GM10266 (cell line): ENCODE data around the gene ZCCHC14.
"Not testable (repeated sequence)": the region's sequence is repeated elsewhere in the genome, so short reads cannot be mapped to it uniquely, and the experiment has no call there.

Experiments used
- DNase-seq: peaks from one replicate; pipeline ENCODE4 v3.0.0; 2012; ENCODE audit errors: extremely low spot score
- CTCF ChIP-seq: IDR thresholded peaks from 2 replicates; pipeline ENCODE4 v1.5.1; 2012; ENCODE audit warnings: mild to moderate bottlenecking, low read depth; ENCODE audit not compliant: control insufficient read depth, insufficient read depth; ENCODE audit errors: missing control alignments

Gene ZCCHC14

GRCh38 chr16:87482266-87482665 lies 10.6 kb downstream of the ZCCHC14 start:
- no peak for TF ChIP-seq CTCF
- no peak for DNase-seq

- DNase-seq, result not testable (repeated sequence)
Observed at GRCh38 chr16:87481711-87482110, 11.1 kb downstream of the ZCCHC14 start.

GRCh38 chr16:87477209-87477981 lies 15.4 kb downstream of the ZCCHC14 start:
- not testable (repeated sequence) for DNase-seq

GRCh38 chr16:87474566-87474996 lies 18.2 kb downstream of the ZCCHC14 start:
- DNase-seq, result no peak
- TF ChIP-seq CTCF, result no peak

GRCh38 chr16:87474017-87474416 lies 18.8 kb downstream of the ZCCHC14 start:
- no peak for DNase-seq
- no peak for TF ChIP-seq CTCF

- DNase-seq, result no peak
- TF ChIP-seq CTCF, result no peak
Observed at GRCh38 chr16:87472935-87473334, 19.9 kb downstream of the ZCCHC14 start.

- TF ChIP-seq CTCF, result no peak
- no peak for DNase-seq
Observed at GRCh38 chr16:87472142-87472778, 20.6 kb downstream of the ZCCHC14 start.

GRCh38 chr16:87471278-87472141 lies 21.3 kb downstream of the ZCCHC14 start:
- no peak for DNase-seq
- TF ChIP-seq CTCF, result no peak
